ES-I3 (cell line): ENCODE results near the gene NBEA.

Experiments
- H3K36me3 ChIP-seq: 2 replicates; pipeline ENCODE4 v1.6.1; 2013; ENCODE audit warnings: mild to moderate bottlenecking, low read length, control low read depth, moderate library complexity; ENCODE audit not compliant: insufficient read depth
- H3K4me1 ChIP-seq: 2 replicates; pipeline ENCODE4 v1.6.1; 2013; ENCODE audit warnings: mild to moderate bottlenecking, control low read depth, low read length; ENCODE audit not compliant: insufficient read depth
- H3K9ac ChIP-seq: 2 replicates; pipeline ENCODE4 v1.6.1; 2013; ENCODE audit warnings: low read depth, mild to moderate bottlenecking, low read length, moderate library complexity
- H3K9me3 ChIP-seq: 2 replicates; pipeline ENCODE4 v1.6.1; 2013; ENCODE audit warnings: mild to moderate bottlenecking, low read length, moderate library complexity; ENCODE audit not compliant: control insufficient read depth, insufficient read depth

The NBEA gene

DNA sequence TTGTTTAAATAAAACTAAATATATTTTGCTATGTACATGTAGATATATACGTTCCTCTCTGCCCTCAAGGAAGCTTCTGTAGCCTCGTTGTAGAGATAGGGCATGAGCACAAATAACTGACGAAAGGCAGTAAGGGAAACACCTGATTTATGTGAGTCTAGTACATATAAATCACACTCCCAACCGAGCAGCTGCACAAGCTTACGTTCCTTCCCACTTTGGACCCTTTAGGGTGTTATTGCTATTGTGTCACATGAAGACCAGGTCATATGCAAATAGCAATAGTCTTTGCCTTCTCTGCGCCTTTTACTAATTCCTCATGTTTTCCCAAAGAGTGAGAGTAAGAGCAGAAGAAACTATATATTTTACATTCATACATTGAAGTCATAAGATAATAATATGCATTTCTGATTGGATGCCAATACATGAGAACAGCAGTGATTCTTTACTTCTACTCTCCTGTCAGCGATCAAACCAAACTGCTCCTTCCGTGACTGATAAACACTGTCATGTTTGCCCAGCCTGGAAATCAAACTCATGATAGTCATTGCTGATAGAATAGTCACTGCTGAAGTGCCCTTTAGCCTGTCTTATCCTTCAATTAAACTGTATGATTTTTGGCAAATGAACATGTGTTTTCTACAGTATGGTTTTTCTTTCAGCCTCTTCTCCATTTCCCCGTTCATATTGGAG lies 661.7 kb downstream of the NBEA start:
- Histone ChIP-seq H3K36me3 (no peaks in the 10 kb centered on the region), H3K9me3 (no peaks in the 10 kb centered on the region), H3K9ac (no peak overlapping the region), H3K4me1 (no peaks in the 10 kb centered on the region)

- no peaks in the 10 kb centered on the region for H3K4me1 ChIP-seq
- no peaks in the 10 kb centered on the region for H3K36me3 ChIP-seq
- H3K9ac ChIP-seq = no peak overlapping the region
- no peaks in the 10 kb centered on the region for H3K9me3 ChIP-seq
Observed at GRCh38 chr13:35614666-35615065, 672.6 kb downstream of the NBEA start.

DNA sequence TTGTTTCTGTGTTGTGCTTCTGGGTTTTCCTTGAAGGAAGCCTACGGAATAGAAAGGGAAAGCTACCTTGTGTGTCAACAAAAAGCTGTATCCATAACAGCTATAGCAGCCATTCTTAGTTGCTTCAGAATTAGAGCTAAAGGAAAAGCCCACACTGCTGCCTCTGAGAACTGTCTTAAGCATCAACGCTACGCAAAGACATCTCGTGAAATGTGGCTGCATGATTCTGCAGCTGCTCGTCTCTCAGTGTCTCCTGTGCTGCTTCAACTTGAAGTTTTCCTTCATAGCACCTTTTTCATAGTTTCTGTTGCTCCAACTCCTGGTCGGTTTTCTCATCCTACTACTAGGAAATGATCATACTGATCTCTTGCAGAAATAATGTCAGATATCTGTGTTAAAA lies 675.4 kb downstream of the NBEA start:
- H3K4me1 ChIP-seq = 0 out of 2 replicates have a peak, but pooled peaks cover 6% of the 10 kb centered on the region
- no peak overlapping the region for H3K9ac ChIP-seq
- H3K36me3 ChIP-seq = no peaks in the 10 kb centered on the region
- no peaks in the 10 kb centered on the region for H3K9me3 ChIP-seq

GRCh38 chr13:35618565-35619083 lies 676.6 kb downstream of the NBEA start:
- no peaks in the 10 kb centered on the region for H3K9me3 ChIP-seq
- H3K4me1 ChIP-seq = peaks cover 12% of the 10 kb centered on the region; the same call in 1 of the 2 replicates
- no peak overlapping the region for H3K9ac ChIP-seq

DNA sequence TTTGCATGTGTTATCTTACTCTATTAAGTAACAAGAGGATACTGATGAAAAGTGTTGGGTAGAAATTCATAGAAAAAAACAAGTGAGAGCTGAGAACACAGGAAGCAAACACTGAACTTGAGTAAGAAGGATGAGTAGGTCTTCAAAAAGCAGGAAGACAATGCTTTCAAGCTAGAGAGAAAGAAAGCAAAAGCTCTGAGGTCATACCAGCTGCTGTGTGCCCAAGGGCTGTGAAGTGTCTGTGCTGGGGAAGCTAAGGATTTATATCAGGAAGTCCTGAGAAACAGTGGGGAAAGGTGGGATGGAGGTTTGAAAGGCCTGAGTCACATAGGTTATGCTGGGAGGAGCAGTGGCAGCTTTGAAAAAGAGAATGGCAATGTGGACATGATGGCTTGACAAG lies 679.9 kb downstream of the NBEA start:
- Histone ChIP-seq H3K4me1 (peaks cover 12% of the 10 kb centered on the region; the same call in 1 of the 2 replicates), H3K9me3 (no peaks in the 10 kb centered on the region), H3K36me3 (no peaks in the 10 kb centered on the region), H3K9ac (no peak overlapping the region)

More at GRCh38 chr13:35618565-35619083, 676.6 kb downstream of the NBEA start:
- no peaks in the 10 kb centered on the region for H3K36me3 ChIP-seq

DNA sequence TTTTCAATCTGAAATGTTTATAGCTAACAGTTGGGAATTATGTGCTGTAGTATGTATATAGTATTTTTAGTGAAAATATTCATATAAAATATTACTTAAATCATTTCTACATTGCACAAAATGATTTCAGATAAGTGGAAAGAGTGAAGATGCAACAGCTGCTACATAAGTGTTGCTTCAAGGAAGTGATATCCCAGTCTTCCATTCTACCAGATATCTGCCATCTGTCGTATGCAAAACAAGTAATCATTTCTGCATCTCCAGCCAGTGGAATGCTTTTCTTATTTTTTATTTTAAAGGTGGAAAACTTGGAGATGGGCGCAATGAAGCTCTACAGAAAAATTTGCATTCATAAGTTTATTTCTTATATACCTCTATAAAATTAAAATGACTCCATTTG lies 687.0 kb downstream of the NBEA start:
- Histone ChIP-seq H3K9me3 (no peaks in the 10 kb centered on the region), H3K36me3 (no peaks in the 10 kb centered on the region), H3K9ac (no peak overlapping the region), H3K4me1 (peaks cover 4% of the 10 kb centered on the region)

DNA sequence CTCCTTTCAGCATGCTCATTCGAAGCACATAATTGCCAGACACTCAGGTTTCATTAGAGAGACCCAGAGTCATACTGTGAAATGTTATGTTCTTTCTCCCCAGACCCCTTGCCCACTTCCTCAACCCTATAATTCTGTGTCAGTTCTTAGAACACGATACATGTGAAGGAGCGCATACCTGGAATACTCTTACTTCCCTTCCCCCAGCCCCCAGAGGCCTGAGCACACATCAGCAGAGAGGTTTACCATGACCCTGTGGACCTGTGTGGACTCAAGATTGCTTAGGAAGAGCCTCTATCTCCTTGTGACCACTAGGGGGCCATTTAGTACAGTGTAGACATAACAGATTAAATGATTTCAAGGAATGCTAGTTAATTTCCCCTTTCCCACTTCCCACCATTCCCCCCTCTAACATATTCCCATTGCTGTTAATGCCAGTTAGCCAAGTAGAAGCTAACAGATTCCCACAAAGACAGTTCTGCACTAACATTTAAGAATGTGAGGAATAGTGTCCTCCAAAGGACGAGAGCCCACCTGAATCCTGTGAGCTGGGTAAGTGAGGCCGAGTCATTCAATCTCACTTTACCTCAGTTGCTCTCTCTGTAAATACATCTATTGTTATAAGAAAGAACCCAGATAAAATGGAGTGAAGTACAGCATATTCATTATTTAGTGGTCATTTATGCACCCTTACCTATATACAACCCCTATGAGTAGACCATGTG lies 688.6 kb downstream of the NBEA start:
- H3K9me3 ChIP-seq = no peaks in the 10 kb centered on the region
- peaks cover 4% of the 10 kb centered on the region for H3K4me1 ChIP-seq
- no peak overlapping the region for H3K9ac ChIP-seq
- H3K36me3 ChIP-seq = no peaks in the 10 kb centered on the region

GRCh38 chr13:35631666-35632065 lies 689.6 kb downstream of the NBEA start:
- Histone ChIP-seq H3K9ac (no peak overlapping the region), H3K4me1 (peaks cover 4% of the 10 kb centered on the region), H3K36me3 (no peaks in the 10 kb centered on the region), H3K9me3 (no peaks in the 10 kb centered on the region)

DNA sequence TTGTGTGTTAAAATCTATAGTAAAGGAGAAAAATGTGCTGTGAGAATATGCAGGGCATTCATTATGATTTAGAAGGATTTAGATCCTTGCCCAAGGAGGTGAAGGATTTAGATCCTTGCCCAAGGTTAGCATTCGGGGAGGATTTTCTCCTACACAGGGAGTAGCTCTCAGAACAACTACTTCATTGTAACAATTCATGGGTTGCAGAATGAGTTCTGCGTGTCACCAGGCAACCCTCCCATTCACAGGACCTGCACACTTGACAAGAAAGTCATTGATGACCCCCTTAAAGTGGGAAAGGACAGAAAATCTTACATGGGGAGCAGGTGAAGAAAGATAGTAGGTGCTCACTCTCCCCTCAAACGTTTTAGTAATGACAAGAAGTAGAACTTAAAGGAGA lies 701.6 kb downstream of the NBEA start:
- no peaks in the 10 kb centered on the region for H3K4me1 ChIP-seq
- no peaks in the 10 kb centered on the region for H3K9me3 ChIP-seq
- H3K36me3 ChIP-seq = no peaks in the 10 kb centered on the region
- no peak overlapping the region for H3K9ac ChIP-seq

DNA sequence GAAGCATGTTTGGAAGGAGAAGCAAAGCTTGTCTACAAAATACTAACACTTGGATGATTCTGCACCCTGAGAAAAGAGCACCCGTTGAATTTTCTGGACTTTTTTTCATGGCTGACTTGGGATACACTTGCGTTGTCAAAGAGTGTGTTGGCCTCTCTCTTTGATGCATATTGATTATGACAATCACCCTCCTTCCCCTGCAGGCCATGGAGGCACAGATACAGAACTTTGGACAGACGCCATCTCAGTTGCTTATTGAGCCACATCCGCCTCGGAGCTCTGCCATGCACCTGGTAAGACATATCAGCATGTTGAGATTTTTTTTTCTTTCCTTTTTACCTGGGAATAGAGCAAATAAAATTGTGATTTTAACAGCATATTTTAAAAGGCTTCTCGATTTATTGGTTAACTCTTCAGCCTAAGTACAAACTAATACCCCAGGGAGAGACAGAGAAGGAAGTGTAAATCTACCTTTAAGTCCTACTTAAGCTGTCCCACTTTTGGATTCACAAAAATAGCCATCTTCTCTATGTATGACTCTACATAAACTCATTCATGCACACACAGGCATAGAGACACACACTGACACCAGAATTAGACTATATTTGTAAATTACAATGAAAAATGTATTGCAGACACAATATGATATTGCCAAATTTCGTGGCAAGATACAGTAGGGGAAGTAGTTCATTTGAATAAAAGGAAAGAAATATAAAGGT lies 704.1 kb downstream of the NBEA start:
- Histone ChIP-seq H3K9ac (no peak overlapping the region), H3K36me3 (no peaks in the 10 kb centered on the region), H3K9me3 (no peaks in the 10 kb centered on the region), H3K4me1 (no peaks in the 10 kb centered on the region)

GRCh38 chr13:35648201-35648600 lies 706.1 kb downstream of the NBEA start:
- Histone ChIP-seq H3K9me3 (no peaks in the 10 kb centered on the region), H3K9ac (no peak overlapping the region), H3K36me3 (no peaks in the 10 kb centered on the region), H3K4me1 (no peaks in the 10 kb centered on the region)

GRCh38 chr13:35649162-35649561 lies 707.1 kb downstream of the NBEA start:
- no peaks in the 10 kb centered on the region for H3K4me1 ChIP-seq
- no peak overlapping the region for H3K9ac ChIP-seq
- H3K36me3 ChIP-seq = no peaks in the 10 kb centered on the region

DNA sequence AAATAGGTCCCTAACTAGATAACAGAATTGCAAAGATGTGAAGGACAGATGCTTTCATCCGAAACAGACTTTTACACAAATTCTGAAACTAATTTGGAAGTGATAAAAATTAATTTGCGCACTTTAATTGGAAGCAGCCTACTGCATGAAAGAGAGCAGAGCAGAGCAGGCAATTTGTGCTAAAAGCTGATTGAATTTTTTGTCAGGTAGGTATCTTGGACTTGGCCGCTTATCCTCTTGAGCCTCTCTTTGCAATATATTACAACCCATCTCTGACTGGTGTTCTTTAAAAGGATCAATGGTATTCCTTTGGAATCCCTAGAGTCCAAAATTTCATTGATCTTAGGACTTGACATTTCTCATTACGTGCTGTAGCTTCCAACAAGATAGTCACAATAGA lies 717.7 kb downstream of the NBEA start:
- H3K9ac ChIP-seq = no peak overlapping the region
- H3K4me1 ChIP-seq = no peaks in the 10 kb centered on the region
- no peaks in the 10 kb centered on the region for H3K36me3 ChIP-seq
- no peaks in the 10 kb centered on the region for H3K9me3 ChIP-seq

More at GRCh38 chr13:35649162-35649561, 707.1 kb downstream of the NBEA start:
- no peaks in the 10 kb centered on the region for H3K9me3 ChIP-seq

- Histone ChIP-seq H3K4me1 (no peaks in the 10 kb centered on the region), H3K9ac (no peak overlapping the region), H3K9me3 (no peaks in the 10 kb centered on the region), H3K36me3 (no peaks in the 10 kb centered on the region)
Observed at GRCh38 chr13:35664747-35665146, 722.7 kb downstream of the NBEA start.
